Tibial artery (tissue), 4 donors: Measurements from ENCODE around the gene NPAS3.

Source experiments
- DNase-seq, 2 donors: peaks; one replicate each; pipeline ENCODE4 v3.0.0-alpha.2; 2019
- H3K27ac ChIP-seq, 2 donors: fragments of 200-600 bp; sonication (generic) in 1 of 2; 1 replicate in 1 of 2; 2 replicates in 1 of 2; pipeline ENCODE4 v1.5.1; 2018 to 2019; ENCODE audit warnings: mild to moderate bottlenecking in 1 of 2
- H3K27me3 ChIP-seq, 2 donors: fragments of 200-600 bp; sonication (generic) in 1 of 2; one replicate each; pipeline versions ENCODE4 v1.5.1 to v1.6.0; 2016 to 2019
- H3K36me3 ChIP-seq, 3 donors: fragments of 200-600 bp; sonication (generic) in 2 of 3; one replicate each; pipeline ENCODE4 v1.5.1; 2016 to 2019; ENCODE audit warnings: mild to moderate bottlenecking in 2 of 3
- H3K4me1 ChIP-seq, 4 donors: fragments of 200-600 bp; sonication (generic) in 2 of 4; 1 replicate in 3 of 4; 2 replicates in 1 of 4; pipeline ENCODE4 v1.5.1; 2016 to 2019
- H3K4me3 ChIP-seq, 2 donors: fragments of 200-600 bp; sonication (generic) in 1 of 2; 1 replicate in 1 of 2; 2 replicates in 1 of 2; pipeline ENCODE4 v1.5.1; 2018 to 2019; ENCODE audit warnings: mild to moderate bottlenecking in 2 of 2
- H3K9me3 ChIP-seq, 3 donors: fragments of 200-600 bp; sonication (generic) in 1 of 3; one replicate each; pipeline ENCODE4 v1.5.1; 2016 to 2019
- CTCF ChIP-seq, 2 experiments: fragments of 200-600 bp in 1 of 2; fragments of 450-650 bp in 1 of 2; IDR thresholded peaks; one replicate each; pipeline ENCODE4 v1.5.1; 2017 to 2019; ENCODE audit warnings: antibody characterized with exemption in 2 of 2, mild to moderate bottlenecking in 1 of 2, moderate library complexity in 1 of 2
- intact Hi-C: fragments of 100-400 bp; cut with DNase I; formaldehyde crosslinking; loops from one replicate; pipeline ENCODE4 v1.15.0; 2023; ENCODE audit warnings: low total_unique reads

NPAS3 gene

DNA sequence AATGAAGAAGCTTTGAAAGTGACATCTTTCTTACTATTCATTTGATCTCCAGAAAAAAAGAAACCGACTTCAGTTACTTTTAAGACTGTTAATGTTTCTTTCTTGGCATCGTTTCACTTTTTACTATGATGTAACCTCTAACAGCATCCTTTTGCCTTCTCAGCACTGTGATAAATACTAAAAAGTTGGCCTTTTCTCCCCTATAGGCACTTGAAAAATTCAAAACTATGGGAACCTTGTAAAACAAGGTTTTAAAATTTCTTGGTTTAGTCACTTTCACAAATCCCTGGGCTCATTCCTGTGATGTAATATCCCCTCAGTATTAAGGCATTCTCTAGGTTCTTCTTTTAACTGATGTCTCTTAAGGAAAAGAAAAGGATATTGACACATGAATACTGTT is 730.4 kb downstream of the NPAS3 start:
- Histone ChIP-seq H3K9me3 (peaks cover 0 to under 1% (median 0%) of the 10 kb centered on the region in 3 donors), H3K27ac (no peak overlapping the region), H3K4me1 (no peaks in the 10 kb centered on the region), H3K36me3 (no peaks in the 10 kb centered on the region), H3K27me3 (no peaks in the 10 kb centered on the region), H3K4me3 (no peak overlapping the region)
- no peak for DNase-seq
- TF ChIP-seq CTCF (IDR thresholded peaks at IDR 0.05): no peak
- intact Hi-C loops: no loop called here

DNA sequence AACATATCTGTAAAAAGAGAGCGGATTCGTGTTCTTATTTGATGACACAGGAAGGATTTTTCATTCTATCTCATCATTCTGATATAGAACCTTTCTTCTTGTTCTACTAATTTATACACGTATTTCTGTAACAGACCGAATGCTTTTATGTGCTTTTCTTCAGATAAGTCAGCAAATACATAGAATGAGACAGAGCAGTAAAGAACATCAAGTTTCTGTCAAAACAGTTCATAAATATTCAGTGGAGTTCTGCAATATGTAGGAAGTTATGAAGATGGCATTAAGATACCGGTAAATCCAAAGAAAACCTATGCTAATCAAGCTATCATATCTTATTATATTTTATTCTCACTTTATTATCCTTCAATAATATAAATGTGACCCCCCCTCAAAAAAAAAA is 731.6 kb downstream of the NPAS3 start:
- no peaks in the 10 kb centered on the region for H3K9me3 ChIP-seq
- H3K27ac ChIP-seq: no peak overlapping the region
- DNase-seq: no peak
- intact Hi-C loops: no loop called here
- TF ChIP-seq CTCF (IDR thresholded peaks at IDR 0.05): no peak
- H3K36me3 ChIP-seq: no peaks in the 10 kb centered on the region
- no peaks in the 10 kb centered on the region for H3K4me1 ChIP-seq
- H3K27me3 ChIP-seq: no peaks in the 10 kb centered on the region
- no peak overlapping the region for H3K4me3 ChIP-seq

GRCh38 chr14:33671556-33671955 is 732.9 kb downstream of the NPAS3 start:
- intact Hi-C loops: no loop called here
- Histone ChIP-seq H3K36me3 (no peaks in the 10 kb centered on the region), H3K27ac (no peak overlapping the region), H3K9me3 (no peaks in the 10 kb centered on the region), H3K4me1 (no peaks in the 10 kb centered on the region), H3K27me3 (no peaks in the 10 kb centered on the region), H3K4me3 (no peak overlapping the region)
- TF ChIP-seq CTCF (IDR thresholded peaks at IDR 0.05): no peak
- DNase-seq: no peak

DNA sequence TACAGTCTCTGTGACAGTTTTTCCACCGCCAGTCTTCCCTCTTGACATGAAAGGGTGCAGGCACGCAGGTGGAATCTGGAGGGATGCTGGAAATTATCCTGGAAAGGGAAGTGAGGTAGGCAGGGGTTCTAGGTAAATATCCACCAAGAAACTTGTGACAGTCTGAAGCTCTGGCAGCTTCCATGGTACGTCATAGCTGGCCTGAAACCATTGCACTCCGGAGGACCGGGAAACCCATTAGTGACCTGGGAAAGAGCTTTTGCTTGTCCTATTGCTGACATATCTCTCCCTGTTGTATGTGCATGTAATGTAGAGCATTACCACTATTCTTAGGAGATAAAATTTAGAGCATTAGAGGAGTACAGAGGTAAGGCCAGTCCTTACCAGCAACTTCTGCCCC is 736.2 kb downstream of the NPAS3 start:
- Histone ChIP-seq H3K36me3 (no peaks in the 10 kb centered on the region), H3K27me3 (no peaks in the 10 kb centered on the region), H3K9me3 (no peaks in the 10 kb centered on the region), H3K4me3 (no peak overlapping the region), H3K4me1 (no peaks in the 10 kb centered on the region), H3K27ac (no peak overlapping the region)
- DNase-seq: no peak
- intact Hi-C loops: no loop called here
- no peak for TF ChIP-seq CTCF (IDR thresholded peaks at IDR 0.05)

- no peak for DNase-seq
- H3K4me1 ChIP-seq: no peaks in the 10 kb centered on the region
- TF ChIP-seq CTCF (IDR thresholded peaks at IDR 0.05): no peak
- no peaks in the 10 kb centered on the region for H3K9me3 ChIP-seq
- no peaks in the 10 kb centered on the region for H3K36me3 ChIP-seq
- intact Hi-C loops: no loop called here
- no peak overlapping the region for H3K27ac ChIP-seq
- H3K4me3 ChIP-seq: no peak overlapping the region
- no peaks in the 10 kb centered on the region for H3K27me3 ChIP-seq
Observed at GRCh38 chr14:33675415-33676130, 736.9 kb downstream of the NPAS3 start.

GRCh38 chr14:33676135-33676566 is 737.5 kb downstream of the NPAS3 start:
- intact Hi-C loops: no loop called here
- no peak for TF ChIP-seq CTCF (IDR thresholded peaks at IDR 0.05)
- no peak overlapping the region for H3K4me3 ChIP-seq
- DNase-seq: no peak
- H3K27me3 ChIP-seq: no peaks in the 10 kb centered on the region
- no peak overlapping the region for H3K27ac ChIP-seq
- H3K4me1 ChIP-seq: no peaks in the 10 kb centered on the region
- no peaks in the 10 kb centered on the region for H3K36me3 ChIP-seq
- H3K9me3 ChIP-seq: no peaks in the 10 kb centered on the region
